ENCODE results near the gene RANBP3. TPM values are rescaled to one million over a fixed set of nuclear protein-coding genes. Genes with fewer than 3 reads are reported as not detected.
"Not testable (repeated sequence)": the region's sequence is repeated elsewhere in the genome, so short reads cannot be mapped to it uniquely, and the experiment has no call there.

The RANBP3 gene
- total RNA-seq, 2 donors from 2014 or later = 77.4 to 81.4 TPM

GRCh38 chr19:5964816-5965565 is 12.9 kb downstream of the RANBP3 start:
- Histone ChIP-seq H3K4me1 (ENCODE audit: control insufficient read depth, insufficient read depth, low read length) (peaks cover 25% of the 10 kb centered on the region), H3K36me3 (ENCODE audit: control insufficient read depth, insufficient read depth, low read length) (peaks cover 19% of the 10 kb centered on the region), H3K9me3 (ENCODE audit: control insufficient read depth, low read length) (no peaks in the 10 kb centered on the region), H3K4me3 (ENCODE audit: low read length) (no peak overlapping the region), H3K27me3 (ENCODE audit: control insufficient read depth, insufficient read depth, low read length, poor library complexity, severe bottlenecking) (no peaks in the 10 kb centered on the region), H3K27ac (ENCODE audit: low read depth, low read length) (no peak overlapping the region), H3K9ac (ENCODE audit: extremely low read depth, low read length, poor library complexity, severe bottlenecking) (no peak overlapping the region)
- H3K9me3 Mint-ChIP-seq = no peaks in the 10 kb centered on the region
- no peak overlapping the region for H3K27ac Mint-ChIP-seq
- TF ChIP-seq CTCF (conservative IDR thresholded peaks at IDR 0.05) = no peak
- peaks cover 56% of the 10 kb centered on the region for H3K4me1 Mint-ChIP-seq
- H3K27me3 Mint-ChIP-seq (ENCODE audit: insufficient read depth) = no peaks in the 10 kb centered on the region
- peaks cover 6% of the 10 kb centered on the region for H3K36me3 Mint-ChIP-seq (ENCODE audit: low read depth)
- 94 to 100% methylated on average over 3 to 4 of the region's 5 CpGs for WGBS, 2 experiments (ENCODE audit: insufficient coverage in 1 of 2, insufficient read length in 1 of 2)
- DNase-seq = no peak
- no peak overlapping the region for H3K4me3 Mint-ChIP-seq

GRCh38 chr19:5963855-5964254 is 14.1 kb downstream of the RANBP3 start:
- Histone ChIP-seq H3K9ac (ENCODE audit: extremely low read depth, low read length, poor library complexity, severe bottlenecking) (no peak overlapping the region), H3K36me3 (ENCODE audit: control insufficient read depth, insufficient read depth, low read length) (peaks cover 19% of the 10 kb centered on the region), H3K27me3 (ENCODE audit: control insufficient read depth, insufficient read depth, low read length, poor library complexity, severe bottlenecking) (no peaks in the 10 kb centered on the region), H3K4me1 (ENCODE audit: control insufficient read depth, insufficient read depth, low read length) (peaks cover 20% of the 10 kb centered on the region), H3K27ac (ENCODE audit: low read depth, low read length) (no peak overlapping the region), H3K4me3 (ENCODE audit: low read length) (no peak overlapping the region), H3K9me3 (ENCODE audit: control insufficient read depth, low read length) (no peaks in the 10 kb centered on the region)
- Mint-ChIP-seq H3K36me3 (ENCODE audit: low read depth) (peaks cover 6% of the 10 kb centered on the region), H3K4me3 (no peak overlapping the region), H3K27ac (peak overlapping the region; percentile 70), H3K27me3 (ENCODE audit: insufficient read depth) (no peaks in the 10 kb centered on the region), H3K9me3 (no peaks in the 10 kb centered on the region), H3K4me1 (peaks cover 53% of the 10 kb centered on the region)
- no peak for DNase-seq
- TF ChIP-seq CTCF (conservative IDR thresholded peaks at IDR 0.05) = no peak
- WGBS, 2 experiments (ENCODE audit: insufficient coverage in 1 of 2, insufficient read length in 1 of 2) = 94 to 100% methylated on average over 1 to 7 of the region's 7 CpGs

GRCh38 chr19:5963259-5963658 is 14.7 kb downstream of the RANBP3 start:
- not testable (repeated sequence) for H3K4me3 Mint-ChIP-seq; H3K9me3 ChIP-seq (ENCODE audit: control insufficient read depth, low read length); DNase-seq; H3K9ac ChIP-seq (ENCODE audit: extremely low read depth, low read length, poor library complexity, severe bottlenecking); H3K27me3 ChIP-seq (ENCODE audit: control insufficient read depth, insufficient read depth, low read length, poor library complexity, severe bottlenecking); H3K27ac Mint-ChIP-seq; H3K9me3 Mint-ChIP-seq; H3K27me3 Mint-ChIP-seq (ENCODE audit: insufficient read depth); H3K27ac ChIP-seq (ENCODE audit: low read depth, low read length); H3K36me3 Mint-ChIP-seq (ENCODE audit: low read depth); H3K4me3 ChIP-seq (ENCODE audit: low read length)
- Histone ChIP-seq H3K36me3 (ENCODE audit: control insufficient read depth, insufficient read depth, low read length) (peaks cover 19% of the 10 kb centered on the region), H3K4me1 (ENCODE audit: control insufficient read depth, insufficient read depth, low read length) (peaks cover 14% of the 10 kb centered on the region)
- peaks cover 51% of the 10 kb centered on the region for H3K4me1 Mint-ChIP-seq
- 94 to 96% methylated on average over 6 of the region's 6 CpGs for WGBS, 2 experiments (ENCODE audit: insufficient coverage in 1 of 2, insufficient read length in 1 of 2)

Data from endodermal cell (in vitro differentiated cells).